HEK293T (cell line): ENCODE measurements around the gene TMEM225B.

Experiments
- ARNT ChIP-seq: fragments of 450-650 bp; IDR thresholded peaks from 2 replicates; pipeline ENCODE4 v1.6.1; 2017; ENCODE audit warnings: mild to moderate bottlenecking
- BHLHE40 ChIP-seq: fragments of 450-650 bp; IDR thresholded peaks from 2 replicates; pipeline ENCODE4 v1.6.1; 2016; ENCODE audit warnings: mild to moderate bottlenecking, moderate library complexity, borderline replicate concordance
- CTBP1 ChIP-seq: fragments of 450-650 bp; IDR thresholded peaks from 2 replicates; pipeline ENCODE4 v1.6.1; 2016; ENCODE audit warnings: borderline replicate concordance
- ELF4 ChIP-seq: fragments of 450-650 bp; IDR thresholded peaks from 2 replicates; pipeline ENCODE4 v1.6.1; 2017; ENCODE audit warnings: antibody characterized with exemption
- FOXA1 ChIP-seq: fragments of 450-650 bp; IDR thresholded peaks from 2 replicates; pipeline ENCODE4 v1.6.1; 2016; ENCODE audit warnings: mild to moderate bottlenecking
- FOXM1 ChIP-seq: fragments of 450-650 bp; IDR thresholded peaks from 2 replicates; pipeline ENCODE4 v1.6.1; 2017; ENCODE audit warnings: mild to moderate bottlenecking, borderline replicate concordance
- HDGF ChIP-seq: fragments of 450-650 bp; IDR thresholded peaks from 2 replicates; pipeline ENCODE4 v1.6.1; 2017; ENCODE audit warnings: antibody characterized with exemption, borderline replicate concordance
- L3MBTL2 ChIP-seq: fragments of 450-650 bp; conservative IDR thresholded peaks from 2 replicates; pipeline ENCODE4 v1.6.1; 2016; ENCODE audit warnings: mild to moderate bottlenecking
- NFRKB ChIP-seq: fragments of 450-650 bp; IDR thresholded peaks from 2 replicates; pipeline ENCODE4 v1.6.1; 2016; ENCODE audit warnings: mild to moderate bottlenecking, moderate library complexity
- SP1 ChIP-seq: fragments of 450-650 bp; IDR thresholded peaks from 2 replicates; pipeline ENCODE4 v1.6.1; 2017
- SUZ12 ChIP-seq: fragments of 450-650 bp; IDR thresholded peaks from 2 replicates; pipeline ENCODE4 v1.6.1; 2016; ENCODE audit warnings: mild to moderate bottlenecking
- TARDBP ChIP-seq: fragments of 450-650 bp; IDR thresholded peaks from 2 replicates; pipeline ENCODE4 v1.6.1; 2016
- TF ChIP-seq, protein P1 (sequence below): fragments of 450-650 bp; IDR thresholded peaks from 2 replicates; pipeline ENCODE4 v1.6.1; 2016

DNA sequence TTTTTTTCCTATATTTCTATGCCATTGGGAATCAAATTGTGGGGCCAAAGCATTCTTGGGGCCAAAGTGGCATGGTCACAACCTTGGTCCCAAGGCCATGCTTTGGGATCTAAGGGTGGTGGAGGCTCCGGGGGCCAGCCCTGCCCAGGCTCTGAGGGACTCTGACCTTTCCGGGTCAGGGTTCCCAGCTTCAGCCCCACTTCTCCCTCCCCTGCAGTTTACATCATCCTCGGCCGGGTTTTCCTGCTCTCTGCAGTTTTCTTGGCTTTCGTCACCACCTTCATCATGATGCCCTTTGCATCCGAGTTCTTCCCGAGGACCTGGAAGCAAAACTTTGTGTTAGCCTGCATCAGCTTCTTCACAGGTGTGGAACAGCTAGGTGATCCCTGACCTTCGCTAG lies 8.5 kb downstream of the TMEM225B start:
- TF ChIP-seq FOXM1 (no peak), NFRKB (no peak), HDGF (no peak), BHLHE40 (no peak), L3MBTL2 (no peak), SUZ12 (no peak), SP1 (no peak), CTBP1 (no peak), ARNT (no peak), FOXA1 (no peak), ELF4 (no peak), TARDBP (no peak)
- TF ChIP-seq, protein P1, sequence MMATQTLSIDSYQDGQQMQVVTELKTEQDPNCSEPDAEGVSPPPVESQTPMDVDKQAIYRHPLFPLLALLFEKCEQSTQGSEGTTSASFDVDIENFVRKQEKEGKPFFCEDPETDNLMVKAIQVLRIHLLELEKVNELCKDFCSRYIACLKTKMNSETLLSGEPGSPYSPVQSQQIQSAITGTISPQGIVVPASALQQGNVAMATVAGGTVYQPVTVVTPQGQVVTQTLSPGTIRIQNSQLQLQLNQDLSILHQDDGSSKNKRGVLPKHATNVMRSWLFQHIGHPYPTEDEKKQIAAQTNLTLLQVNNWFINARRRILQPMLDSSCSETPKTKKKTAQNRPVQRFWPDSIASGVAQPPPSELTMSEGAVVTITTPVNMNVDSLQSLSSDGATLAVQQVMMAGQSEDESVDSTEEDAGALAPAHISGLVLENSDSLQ: no peak
